ENCODE measurements around the gene C12orf75.
"Not testable (repeated sequence)": the region's sequence is repeated elsewhere in the genome, so short reads cannot be mapped to it uniquely, and the experiment has no call there.

C12orf75 gene

DNA sequence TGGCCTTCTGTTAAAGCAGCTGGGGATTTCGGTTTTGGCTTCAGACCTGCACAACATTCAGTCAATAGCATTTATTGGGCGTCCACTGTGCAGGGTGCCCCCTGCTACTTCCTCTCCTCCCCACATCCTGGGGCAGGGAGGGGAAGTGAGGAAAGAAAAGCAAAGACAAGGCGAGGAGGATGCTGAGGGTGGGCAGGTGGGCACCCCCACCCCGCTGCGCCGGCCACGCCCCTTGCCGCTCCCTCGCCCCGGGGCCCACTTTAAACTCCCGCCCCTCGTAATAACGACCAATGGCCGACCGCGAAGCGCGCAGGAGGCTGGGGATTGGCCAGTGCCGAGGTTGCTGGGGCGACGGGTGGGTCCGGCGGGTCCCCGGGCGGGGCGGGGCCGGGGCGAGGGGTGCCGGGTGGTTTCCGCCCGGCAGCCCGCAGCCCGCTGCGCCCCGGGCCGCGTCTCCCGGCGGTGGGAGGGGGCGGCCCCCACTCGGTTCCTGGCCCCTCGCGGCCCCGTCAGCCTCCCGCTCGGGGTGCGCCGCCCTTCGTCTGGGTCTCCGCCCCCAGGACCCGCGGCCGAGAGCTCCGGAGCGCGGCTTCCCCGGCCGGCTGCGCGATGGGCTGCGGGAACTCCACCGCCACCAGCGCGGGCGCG, at the start of gene C12orf75:
C12orf75 (plus strand) TSS at position 409 of the 648 bp plus-strand sequence; CDS start at position 610, 201 bp downstream.
- peak; percentile 61 for DNase-seq

DNA sequence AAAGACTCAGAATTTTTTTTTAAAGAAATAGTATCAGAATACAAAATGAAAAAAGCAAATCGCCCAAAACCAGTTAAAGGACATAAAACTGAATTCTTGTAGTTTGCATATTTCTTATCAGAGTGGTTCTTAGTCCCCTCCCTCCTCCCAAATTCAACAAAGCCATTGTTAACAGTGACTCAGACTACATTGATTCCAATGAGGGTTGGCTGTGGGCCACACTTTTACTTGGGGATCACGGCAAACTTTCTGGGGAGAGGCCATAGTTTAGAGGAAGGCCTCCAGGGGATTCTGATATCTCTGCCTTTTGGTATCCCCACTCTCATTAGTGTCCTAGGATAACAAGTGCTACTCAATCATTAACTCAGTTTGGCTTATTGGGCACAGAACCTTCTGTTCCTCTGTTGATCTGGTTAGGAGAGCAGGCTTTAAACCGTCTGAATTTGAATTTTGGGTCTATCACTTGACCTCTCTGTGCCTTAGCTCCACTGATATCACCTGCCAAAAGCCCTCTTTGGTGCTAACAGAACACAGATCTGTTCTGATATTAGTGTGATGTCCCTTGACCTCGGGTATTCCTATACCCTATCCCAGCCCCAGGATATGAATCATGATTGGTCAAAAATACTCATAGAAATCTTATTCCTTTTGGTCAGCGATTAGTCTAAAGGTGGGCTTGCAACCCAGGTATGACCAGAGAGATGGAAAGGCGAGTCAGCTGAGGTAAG, 49.4 kb upstream of the C12orf75 start:
- no peak for DNase-seq

DNA sequence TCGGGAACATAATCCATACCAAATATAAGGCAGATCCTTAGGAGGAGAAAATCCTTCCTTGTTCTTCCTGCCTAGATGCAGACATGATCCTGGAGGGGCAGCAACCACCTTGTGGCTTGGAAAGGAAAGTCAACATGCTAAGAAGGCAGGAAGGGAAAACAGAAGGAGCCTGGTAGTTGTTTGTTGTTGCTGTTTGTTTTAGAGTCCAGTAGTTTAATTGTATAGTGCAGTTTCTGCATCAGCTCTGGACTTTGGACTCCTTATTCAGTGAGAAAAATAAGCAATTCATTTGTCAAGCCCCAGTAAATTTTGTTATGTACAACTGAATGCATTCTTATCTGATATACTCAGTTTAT, 48.8 kb upstream of the C12orf75 start:
- DNase-seq, result no peak

DNA sequence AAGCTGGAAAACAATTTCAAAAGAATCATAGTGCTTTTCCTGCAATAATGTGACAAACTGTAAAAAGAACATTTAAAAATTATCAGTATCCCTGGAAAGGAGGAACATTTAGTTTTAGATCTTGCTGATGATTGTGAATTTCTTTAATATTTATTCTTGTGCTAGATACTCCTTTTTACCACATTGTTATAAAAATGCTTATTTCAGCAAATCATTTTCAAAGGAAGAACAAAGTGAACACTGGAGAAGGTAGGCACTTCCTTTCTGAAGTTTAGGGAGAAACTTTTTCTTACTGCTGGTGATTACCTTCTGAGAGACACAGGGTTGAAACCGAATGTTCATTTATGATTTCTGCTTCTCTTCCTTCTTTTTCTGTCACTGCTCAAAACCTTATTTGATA, 45.1 kb upstream of the C12orf75 start:
- DNase-seq, result no peak

DNA sequence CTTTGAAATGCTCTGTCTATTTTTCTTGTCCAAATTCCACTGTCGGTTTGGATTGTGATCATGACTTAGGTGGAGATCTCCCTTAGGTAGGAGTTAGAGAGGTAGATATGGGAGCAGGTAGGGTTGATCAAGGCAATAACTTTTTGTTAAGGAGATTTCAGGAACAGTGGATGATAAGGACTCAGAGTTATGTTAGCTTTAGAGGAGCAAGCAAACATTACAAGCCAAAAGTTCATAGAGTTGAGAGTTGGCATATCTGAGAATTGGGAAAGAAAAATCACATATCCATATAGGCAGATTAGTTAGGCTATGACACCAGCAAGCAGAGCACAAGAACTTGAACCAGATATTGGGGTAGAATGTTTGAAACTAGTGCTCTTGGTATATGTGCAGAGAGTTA, 43.1 kb upstream of the C12orf75 start:
- DNase-seq, result no peak

DNA sequence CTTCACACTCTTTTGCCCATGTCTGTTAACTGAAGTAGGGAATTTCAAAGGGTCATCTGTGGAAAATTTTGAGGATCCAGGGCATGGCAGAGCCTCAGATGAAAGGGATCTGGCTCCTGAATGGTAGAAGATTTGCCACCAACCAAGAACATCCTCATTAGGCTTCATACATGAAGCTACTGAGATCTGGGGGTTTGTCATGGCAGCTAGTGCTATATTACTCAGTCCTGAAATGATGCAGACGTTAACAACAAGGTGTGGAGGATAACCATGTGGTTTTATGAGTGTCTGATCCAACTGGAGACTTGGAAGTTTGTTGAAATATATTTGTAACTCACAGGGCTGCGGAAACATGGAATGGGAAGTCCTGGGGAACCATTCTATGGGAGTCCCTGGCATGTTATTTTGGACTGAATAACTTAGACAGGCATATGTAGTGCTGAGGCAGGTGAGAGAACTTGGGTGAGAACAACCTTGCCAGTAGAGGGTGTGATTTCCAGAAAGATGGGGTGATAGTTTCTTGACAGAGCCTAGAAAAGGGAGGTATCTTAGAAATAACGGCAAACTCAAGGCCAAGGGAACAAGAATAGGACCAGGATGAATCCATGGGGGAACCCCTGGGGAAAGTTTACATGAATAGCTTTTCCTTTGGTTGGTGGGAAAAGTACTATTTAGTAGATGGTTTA, 42.0 kb upstream of the C12orf75 start:
- DNase-seq, result no peak

DNA sequence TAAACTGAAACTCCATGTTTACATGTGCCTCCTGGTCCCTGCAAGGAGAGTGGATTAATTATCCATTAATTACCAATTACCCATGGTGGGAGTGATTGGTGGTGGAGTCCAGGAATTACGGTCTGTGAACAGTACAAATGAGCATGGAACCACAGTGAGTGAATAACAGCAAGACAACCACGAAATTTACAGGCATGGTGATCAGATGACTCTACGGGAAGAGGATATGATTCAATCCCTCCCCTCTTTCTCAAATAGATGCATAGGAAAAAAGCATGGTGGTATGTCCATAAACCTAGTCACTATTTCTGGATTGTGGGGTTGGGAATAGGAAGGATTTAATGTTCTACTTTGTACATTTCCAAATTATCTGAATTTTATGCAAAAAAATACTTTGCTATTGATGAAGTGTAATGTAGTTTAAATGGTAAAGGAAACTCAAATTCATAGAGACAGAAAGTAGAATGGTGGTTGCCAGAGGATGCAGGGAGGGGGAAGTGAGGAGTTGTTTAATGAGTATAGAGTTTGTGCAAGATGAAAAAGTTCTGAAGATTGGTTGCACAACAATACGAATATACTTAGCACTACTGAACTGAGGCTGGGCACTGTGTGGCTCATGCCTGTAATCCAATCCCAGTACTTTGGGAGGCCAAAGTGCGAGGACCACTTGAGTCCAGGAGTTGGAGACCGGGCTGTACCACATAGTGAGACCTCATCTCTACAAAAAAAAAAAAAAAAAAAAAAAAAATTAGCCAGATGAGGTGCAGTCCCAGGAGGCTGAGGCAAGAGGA, 41.2 kb upstream of the C12orf75 start:
- DNase-seq, result no peak

DNA sequence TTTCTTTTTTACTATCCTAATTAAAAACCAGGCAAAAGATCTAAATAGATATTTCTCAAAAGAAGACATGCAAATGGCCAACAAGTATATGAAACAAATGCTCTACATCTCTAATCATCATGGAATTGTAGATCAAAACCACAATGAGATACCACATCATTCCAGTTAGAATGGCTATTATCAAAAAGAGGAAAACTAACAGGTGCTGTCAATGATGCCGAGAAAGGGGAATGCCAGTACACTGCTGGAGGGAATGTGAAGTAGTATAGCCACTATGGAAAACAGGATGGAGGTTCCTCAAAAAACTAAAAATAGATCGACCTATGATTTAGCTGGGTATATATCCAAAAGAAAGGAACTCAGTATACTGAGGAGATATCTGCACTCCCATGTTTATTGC, 39.0 kb upstream of the C12orf75 start:
- DNase-seq, result no peak

DNA sequence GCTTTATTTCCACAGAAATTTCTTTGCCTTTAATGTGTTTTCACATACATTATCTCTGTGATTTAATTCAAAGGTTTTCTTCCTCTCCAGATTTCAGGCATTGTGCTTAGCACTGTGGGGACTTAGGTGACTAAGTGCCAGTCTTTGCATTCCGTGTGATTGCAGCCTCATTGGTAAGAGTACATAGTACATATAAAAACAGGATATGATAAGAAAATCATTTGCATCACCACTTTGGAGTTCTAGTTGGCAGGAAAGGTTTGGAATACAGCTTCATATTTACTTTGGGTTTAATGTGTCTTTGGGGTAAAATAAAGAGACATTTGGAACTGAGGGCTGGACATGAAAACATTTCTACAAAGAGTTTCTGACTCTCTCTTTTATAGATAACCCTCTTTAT, 37.8 kb upstream of the C12orf75 start:
- DNase-seq, result no peak

DNA sequence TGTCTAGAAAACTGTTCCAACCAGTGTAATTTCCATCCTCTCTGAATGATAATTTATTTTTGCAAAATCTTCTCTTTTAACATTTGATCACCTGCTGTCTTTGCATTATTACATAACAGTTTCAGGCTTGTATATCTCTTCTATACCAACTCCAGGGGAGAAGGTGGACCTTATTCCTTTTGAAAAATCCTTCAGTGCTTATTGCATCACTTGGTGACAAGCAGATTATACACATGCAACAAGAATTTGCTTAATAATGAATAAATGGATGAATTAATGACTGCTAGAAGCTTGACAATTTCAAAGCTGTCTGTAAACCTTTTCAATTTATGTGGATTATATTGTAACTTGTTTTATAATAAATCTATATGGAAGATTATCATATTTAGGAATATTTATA, 37.3 kb upstream of the C12orf75 start:
- DNase-seq, result no peak

DNA sequence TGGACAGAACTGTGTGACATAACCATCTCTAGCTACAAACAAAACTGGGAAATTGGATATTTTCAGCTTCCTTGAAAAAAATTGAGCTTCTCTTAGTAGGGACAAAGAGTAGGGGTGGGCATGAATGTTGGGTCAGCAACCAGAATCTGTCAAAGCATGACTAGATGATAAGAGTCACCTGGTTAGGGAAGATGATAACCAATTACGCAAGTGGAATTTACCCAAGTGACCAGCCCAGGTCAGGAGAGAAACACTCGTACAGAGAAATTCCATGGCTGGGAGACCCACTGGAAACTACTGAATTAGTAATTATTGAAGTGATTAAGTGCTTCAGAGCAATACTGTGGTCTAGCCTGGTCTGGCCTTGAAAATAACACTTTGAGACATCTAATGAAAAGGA, 36.3 kb upstream of the C12orf75 start:
- no peak for DNase-seq

DNA sequence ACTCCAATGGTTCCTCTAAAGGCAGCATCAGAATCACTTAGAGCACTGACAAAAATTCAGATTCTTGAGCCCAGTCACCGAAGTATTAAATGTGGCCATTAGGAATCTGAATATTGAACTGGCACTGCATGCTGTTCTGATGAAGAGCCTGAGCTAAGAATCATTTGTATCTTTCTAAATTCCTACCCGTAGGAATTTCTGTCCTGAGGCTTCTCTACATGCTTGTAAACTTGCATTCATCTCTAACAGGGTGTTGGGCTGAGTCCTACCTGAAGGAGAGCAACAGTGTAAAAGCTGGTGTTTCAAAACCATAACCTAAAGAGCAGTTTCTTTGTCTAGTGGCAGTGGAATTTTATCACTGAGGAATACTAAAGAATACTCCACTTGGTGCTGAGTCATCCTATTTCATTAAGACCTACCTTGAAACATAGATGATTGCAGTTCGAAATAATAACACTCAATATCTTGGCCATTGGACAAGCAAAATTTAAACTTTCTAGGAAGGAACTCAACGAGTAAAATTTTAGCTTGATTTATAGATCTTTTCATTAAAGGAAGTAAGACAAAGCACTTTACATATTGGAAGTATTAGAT, 35.5 kb upstream of the C12orf75 start:
- DNase-seq, result no peak

DNA sequence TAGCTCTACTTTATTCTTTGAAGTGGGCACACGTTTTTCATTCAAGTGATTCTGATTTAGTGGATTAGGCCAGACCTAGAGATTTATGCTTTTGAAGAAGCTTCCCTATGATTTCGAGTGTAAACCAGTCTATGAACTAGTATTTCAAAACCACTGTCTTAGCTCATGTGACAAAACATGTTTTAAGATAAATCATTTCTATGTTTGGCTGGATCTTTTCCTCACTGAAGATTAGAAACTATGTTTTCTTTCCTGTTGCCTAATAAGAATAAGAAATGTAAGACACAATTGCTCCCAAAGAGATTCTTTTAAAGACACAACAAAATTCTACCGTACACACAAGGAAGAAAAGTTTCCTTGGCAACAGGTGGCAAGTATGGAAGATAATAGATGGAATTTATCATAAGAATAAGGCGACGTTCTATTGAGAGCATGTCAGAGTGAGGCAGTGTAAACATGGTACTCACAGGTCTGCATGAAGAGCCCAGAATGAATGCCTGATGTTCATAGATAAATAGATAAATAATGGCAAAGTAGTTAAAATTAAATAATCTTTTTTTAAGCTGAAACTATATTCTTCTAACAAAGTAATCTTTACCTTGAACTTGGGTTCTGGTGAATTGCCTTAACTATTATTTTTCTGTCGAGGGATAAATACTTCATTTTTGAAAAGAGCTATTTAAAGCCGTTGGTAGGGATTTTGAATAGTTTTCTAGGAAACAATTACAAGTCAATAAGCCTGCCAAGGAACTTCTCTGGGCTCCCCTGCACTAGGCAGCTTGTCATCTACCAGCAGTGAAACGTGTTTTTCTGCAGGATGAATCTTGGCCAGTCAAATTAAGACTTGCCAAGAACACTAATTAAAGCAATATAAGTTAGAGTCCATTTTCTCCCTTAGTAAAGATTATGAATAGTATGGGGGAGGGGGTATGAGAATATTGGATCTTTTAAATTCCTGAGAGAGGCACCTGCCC, 34.1 kb upstream of the C12orf75 start:
- DNase-seq, result no peak

DNA sequence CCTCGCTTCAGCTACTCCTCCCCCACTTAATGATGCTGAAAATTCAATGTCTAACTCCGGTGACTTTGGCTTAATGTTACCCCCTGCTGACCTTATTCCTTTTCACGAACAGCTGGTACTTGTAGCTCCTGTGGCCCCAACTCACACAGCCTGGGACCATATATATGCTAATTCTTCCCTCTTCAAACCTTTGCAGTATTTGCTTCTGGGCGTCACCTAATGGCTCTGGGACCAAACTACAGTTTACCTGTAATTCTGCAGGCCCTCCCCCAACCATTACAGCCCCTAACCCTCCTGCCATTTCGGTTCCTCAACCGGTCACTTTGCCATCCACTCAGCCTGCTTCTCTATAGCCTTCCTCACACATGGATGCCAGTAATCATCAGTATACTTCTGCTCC, 29.6 kb upstream of the C12orf75 start:
- DNase-seq, result no peak

DNA sequence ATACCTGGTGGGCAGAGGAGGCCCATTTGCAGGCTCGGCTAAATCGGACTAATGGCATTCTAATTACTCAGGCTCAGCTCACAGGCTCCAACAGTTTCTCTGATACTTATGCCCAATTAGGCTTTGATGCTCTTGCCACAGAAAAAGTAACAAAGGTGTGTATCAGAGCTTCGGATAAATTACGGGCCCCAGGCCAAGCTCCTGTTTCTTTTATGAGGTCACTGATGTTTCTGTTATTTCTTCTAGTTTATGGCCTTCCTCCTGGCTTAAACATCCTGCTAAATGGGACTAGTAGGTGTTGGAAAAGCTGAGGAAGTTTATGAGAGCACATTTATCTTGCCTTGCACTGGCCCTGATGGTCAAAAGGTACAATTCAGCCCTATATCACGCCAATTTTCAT, 28.8 kb upstream of the C12orf75 start:
- no peak for DNase-seq

DNA sequence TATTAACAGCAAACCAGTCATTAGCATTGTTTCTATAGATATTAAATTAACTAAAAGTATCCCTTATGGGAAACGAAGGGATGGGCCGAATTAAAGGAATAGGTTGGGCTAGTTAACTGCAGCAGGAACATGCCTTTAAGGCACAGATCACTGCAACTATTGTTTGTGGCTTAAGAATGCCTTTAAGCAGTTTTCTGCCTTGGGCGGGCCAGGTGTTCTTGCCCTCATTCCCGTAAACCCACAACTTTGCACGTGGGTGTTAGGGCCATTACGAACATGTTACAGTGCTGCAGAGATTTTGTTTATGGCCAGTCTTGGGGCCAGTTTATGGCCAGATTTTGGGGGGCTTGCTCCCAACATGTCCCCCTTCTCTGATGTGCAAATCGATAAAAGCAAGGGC, 27.5 kb upstream of the C12orf75 start:
- DNase-seq, result not testable (repeated sequence)

DNA sequence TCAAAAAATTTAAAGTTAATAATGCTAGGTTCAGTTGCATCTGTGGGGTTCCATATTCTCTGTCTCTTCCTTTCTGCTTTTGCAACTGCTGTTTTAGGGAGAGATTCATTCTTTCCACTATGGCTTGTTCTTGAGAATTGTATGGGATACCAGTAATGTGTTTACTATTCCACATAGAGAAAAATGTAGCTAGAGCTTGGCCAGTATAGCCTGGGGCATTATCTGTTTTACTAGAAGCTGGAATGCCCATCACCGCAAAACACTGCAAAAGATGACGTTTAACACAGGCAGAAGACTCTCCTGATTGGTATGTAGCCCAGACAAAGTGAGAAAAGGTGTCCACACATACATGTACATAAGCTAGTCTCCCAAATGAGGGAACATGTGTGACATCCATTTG, 25.9 kb upstream of the C12orf75 start:
- not testable (repeated sequence) for DNase-seq

DNA sequence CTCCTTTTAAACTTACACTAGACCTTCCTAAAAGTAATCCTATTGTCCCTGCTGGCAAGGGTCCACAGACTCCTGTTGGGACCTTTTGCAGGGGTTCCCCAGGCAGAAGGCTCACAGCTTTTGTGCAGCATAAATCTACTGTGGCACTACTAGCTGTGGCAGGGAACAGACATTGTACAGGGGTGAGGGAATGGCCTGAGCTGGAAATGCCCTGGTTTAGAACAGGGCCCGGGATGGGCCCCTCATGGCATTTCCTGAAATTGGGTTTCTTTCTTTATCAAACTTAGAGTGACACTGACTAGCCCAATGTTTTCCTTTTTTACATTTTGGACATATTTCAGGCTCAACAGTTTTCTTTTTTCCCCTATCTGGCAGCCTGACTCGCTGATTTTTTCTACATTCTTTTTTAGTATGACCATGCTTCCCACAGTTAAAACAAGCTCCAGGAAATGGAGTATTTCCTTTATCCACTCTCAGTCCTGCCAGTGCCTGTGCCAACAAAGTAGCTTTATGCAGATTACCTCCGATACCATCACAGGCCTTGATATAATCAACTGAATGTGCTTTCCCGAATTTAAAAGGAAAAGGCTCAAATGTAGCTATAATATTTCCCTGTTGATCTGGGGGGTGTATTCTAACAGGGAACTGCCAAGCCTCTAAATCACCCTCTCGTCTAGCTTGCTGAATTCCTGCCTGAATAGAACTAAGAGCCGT, 22.7 kb upstream of the C12orf75 start:
- DNase-seq, result not testable (repeated sequence)

DNA sequence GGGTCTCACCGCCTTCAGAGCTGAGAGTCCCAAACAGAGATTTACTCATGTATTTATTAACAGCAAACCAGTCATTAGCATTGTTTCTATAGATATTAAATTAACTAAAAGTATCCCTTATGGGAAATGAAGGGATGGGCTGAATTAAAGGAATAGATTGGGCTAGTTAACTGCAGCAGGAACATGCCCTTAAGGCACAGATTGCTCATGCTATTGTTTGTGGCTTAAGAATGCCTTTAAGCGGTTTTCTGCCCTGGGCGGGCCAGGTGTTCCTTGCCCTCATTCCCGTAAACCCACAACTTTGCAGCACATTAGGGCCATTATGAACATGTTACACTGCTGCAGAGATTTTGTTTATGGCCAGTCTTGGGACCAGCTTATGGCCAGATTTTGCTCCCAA, 21.7 kb upstream of the C12orf75 start:
- not testable (repeated sequence) for DNase-seq

DNA sequence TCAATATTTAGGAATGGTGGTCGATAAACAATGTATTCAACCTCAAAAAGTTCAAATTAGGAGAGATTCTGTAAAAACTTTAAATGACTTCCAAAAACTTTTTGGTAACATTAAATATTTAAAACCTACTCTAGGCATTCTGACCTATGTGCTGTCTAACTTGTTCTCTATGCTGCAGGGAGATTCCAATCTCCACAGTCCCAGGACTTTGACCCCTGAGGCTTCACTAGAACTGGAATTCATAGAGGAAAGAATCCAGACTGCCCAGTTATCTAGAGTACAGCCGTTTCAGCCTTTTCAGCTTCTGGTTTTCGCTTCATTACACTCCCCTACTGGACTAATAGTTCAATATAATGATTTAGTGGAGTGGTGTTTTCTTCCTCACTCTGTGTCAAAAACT, 21.1 kb upstream of the C12orf75 start:
- DNase-seq, result not testable (repeated sequence)

DNA sequence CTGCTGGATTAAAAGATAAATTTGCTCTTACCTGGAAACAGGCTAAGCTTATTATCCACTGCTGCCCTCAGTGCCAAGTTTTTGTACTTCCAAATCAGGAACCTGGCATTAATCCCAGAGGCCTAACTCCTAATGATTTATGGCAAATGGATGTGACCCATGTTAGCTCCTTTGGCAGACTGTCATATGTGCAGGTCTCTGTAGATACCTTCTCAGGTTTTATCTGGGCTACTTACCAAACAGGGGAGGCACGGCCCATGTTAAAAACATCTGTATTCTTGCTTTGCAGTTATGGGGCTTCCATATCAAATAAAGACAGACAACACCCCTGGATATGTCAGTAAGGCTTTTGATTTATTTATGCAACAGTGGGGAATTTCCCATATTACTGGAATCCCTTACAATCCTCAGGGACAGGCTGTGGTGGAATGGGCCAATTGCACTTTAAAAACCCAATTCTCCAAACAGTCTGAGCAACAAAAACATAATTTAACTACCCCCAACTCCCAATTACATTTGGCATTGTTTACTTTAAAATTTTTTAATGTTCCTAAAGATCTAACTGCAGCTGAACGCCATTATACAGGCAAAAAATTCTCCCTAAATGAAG, 19.9 kb upstream of the C12orf75 start:
- not testable (repeated sequence) for DNase-seq
